COLO829 (cell line): Measurements from ENCODE around the gene REXO1.
A peak's percentile ranks its signal among the peaks of the same experiment; 100 is the strongest.

Experiments used
- DNase-seq: peaks from one replicate; pipeline ENCODE4 v3.0.0; 2012; ENCODE audit warnings: low spot score

The REXO1 gene

DNA sequence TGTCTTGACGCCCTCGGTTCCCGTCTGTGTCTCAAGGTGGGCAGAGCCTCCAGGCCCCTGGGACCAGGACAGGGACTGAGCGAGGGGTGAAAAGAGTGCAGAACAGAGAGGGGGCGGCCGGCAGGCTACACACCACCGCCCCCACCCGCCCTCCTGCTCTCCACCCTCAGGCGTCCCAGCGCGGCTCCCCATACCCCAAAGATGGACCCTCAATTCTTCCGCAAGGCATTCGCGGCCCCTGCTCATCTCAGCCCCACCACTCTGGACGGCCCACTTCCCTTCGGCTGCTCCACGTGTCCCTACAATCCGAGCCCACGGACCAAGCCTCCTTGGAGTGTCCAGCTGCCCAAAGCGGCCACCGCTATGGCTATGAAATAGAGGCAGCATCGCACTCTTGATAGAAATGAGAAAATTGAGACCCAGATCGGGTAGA, 13.3 kb upstream of the REXO1 start:
- no peak for DNase-seq

DNA sequence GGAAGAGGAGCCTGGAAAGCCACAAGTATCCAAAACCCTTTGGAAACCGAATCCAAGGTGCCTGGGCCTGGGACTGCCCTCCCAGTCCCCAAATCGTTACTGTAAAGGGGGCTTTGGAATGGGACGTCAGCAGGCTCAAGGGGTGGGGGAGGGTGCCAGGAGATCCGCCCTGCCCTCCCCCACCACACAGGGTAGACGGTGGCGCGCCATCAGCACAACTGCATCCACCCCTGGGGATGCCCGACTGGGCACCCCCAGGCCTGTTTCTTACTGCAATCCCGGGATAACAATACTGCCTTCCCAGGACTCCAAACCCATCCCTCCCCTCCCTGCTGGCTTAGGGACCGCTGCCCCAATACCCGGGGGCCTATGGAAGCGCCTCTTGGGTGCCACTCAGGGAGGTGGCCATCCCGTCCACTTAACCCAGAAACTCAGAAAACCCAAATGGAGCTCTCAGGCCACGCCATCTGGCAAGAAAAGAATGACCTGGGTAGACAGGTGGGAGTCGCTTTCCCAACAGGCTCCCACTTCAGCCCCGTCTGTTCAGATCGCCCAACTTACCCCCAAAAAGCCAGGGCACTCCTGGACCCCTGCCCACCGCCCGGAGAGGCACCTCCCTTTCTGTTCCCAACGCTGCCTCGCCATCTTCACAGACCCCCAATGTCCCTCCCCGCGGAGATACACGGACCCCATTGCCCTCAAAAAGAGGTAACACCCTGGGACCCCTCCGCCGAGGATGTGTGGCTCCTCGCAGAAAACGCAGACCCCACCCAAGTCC, 12.7 kb upstream of the REXO1 start:
- DNase-seq, result no peak

DNA sequence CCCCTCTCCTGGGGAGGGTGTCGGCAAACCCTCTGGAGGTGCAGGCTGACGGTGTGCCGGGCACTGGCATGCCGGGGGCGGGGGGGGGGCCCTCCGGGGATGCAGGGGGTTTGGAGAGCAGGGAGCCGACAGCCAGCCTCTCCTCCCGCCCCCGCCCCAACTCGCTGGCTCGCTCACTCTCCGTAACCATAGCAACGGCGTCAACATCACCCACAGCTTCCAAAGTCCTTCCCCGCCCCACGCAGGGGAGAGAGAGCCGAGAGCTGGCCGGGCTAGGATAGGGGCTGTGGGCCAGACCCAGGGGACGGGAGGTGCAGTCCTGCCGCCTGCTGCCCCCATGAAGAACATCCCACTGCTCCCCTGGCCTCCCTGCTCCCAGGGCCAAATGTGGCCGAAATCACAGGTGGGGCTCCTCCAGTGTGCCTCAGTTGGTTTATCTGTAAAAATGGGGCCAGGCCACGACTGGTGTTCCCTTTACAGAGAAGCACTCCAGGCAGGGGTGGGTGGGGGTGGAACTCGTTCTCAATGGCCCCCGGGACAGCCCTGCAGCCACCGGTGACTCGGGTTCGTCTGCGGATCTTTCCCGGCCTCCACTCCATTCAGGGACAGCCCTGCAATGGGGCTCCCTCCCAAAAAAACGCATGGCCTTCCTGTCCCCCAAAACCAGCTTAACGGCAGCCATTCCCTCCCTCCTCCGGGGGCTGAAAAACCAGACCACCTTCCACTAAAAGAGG, 11.9 kb upstream of the REXO1 start:
- peak; percentile 62 for DNase-seq

DNA sequence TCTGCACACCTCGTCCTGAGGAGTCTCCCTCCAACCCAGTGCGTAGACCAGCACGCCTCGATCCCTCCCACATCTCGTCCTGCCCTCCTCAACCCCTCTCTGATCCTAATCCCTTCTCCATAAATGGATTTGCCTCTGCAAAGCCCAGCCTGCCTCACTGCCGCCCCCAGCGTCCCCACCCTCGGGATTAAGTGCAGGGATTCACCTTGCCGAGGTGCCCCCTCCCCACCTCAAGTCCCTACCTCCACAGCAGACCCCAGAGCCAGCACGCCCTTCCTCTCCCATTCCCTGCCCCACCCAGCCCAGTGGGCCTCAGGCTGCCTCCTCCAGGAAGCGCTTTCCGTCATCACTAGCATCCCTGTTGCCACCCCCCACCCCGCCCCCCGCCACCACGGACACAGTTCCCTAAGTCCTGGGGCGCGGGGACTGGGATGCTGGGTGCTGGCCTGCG, 11.1 kb upstream of the REXO1 start:
- DNase-seq, result no peak

DNA sequence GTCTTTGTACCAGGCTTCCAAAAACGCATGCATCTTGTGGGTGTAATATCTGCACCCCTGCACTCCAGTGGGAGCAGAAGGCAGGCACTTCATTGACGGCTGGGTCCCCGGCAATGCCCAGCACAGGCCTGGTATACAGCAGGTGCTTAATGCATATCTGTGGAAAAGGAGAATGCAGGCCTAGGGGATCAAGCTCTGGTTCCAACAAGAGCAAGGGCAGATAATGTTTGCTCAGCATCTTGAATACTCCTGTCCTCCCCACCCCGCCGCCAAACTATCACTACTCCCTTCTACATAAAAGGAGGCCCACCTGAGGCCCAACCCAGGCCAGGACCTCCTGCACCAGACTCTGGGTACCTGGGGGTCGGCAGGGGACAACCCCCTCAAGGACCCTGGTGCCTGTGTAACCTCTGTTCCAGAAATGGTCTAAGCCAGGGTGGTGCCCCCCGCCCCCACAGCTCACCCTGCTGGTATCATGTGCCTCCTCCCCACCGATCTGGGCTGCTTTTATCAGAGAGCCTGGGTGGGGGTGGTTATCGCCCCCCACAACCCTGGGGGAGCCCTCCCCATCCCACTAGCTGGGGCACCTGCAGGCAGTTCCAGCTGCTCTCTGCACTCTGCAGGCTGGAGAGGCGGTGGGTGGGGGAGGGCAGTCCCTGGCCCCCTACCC, 10.3 kb upstream of the REXO1 start:
- DNase-seq, result no peak

DNA sequence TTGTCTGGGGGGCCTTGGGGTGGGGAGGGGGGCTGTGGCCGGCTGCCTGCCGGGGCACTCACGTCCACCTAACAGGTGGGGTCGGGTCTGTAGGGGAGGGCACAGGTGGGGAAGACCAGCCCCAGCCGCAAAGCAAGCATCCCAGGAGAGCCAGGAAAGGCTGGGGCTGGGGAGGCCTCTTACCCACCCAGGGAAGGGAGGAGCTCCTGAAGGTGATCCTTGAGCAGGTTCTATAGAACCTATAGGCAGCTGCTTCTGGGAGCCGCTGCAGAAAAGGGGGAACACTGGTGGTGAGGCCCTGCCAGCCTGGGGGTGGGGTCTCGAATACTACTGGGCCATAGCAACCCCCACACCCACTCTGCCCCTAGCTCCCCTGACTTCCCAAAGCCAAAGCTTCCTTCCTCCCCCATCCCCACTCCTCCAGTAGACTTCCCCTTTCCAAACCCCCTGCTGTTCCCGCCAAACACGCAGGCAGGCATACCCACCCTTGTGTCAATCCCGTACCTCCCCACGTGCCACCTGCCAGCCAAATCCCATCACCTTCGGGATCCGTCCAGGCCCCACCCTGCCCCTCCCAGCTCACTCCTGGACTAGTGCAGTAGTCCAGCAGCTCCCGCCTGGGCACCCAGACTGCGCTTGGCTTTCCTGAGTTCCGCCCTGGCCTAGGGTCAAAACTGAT, 9.5 kb upstream of the REXO1 start:
- no peak for DNase-seq

DNA sequence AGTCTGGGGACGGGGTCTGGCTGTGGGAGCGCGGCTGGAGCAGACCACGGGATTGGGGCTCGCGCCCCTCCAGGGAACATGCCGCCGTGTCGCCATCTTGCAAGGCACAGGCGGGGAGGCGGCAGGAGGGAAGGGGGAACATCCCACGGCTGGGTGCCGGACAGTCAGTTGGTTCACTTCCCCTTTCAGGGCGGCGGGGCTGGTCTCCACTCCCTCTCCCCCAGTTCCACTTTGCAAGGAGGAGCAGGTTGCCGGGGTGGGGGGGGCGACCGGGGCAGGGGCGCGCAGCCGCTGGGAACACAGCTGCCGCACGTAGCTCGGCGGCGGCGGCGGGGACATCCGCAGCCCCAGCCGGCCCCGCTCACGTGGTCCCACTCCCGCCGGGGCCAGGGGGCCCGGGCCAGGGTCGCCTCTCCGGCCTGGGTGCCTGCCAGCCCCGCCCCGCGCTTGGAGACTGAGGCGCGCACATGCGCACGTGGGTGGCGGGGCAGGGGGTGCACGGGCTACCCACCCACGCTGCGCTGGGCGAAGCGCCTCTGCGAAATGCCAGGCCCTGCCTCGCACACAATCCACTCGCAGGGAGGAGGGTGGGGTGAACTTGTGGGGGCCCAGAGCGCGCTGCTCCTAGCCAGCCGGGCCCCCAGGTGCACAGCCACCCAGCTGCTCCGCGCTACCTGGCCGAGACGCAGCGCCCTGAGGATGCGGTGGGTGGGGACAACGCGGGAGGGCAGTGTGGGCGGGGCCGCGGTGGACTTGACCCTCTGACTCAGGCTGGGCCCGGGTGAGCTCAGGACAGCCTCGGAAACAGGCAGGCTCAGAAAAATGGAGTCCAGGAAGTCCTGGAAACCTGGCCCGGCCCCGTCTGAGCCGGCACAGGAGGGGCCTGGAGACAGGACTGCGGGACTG, 8.7 kb upstream of the REXO1 start:
- DNase-seq, result peak; percentile 62

DNA sequence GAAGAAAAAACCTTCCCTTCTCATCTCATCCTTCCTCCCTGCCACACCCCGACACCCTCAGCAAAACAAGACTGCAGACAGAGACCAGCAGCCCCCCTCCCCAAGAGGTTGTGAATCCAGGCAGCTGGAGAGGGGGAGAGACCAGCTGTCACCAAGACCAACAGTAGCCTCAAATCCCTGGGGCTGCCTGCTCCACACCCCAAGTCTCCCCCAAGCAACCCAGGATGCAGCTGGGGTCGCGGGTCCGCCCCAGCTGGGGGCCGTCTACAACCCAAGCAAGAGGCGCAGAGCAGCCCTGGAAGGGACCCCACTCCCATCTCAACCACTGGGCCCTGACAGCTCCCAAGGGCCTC, 8.0 kb upstream of the REXO1 start:
- DNase-seq, result no peak

DNA sequence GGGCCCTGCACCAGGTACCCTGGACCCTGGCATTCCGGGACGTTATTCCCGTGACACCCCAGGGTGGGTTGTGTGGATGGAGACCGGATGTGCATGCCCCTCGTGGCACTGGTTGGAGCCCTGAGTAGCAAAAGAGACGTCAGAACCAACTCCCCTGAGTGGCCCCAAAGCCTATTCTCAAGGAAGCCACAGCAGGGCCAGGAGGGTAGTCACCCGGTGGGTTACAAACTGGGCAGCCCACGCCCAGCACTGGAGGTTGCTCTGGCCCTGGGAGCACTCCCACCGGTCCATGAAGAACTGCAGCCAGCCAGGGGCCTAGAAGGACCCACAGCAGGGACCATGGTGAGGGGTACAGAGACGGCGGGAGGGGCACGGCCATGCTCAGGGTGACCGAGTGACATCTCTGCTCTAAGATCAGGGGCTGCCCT, 7.6 kb upstream of the REXO1 start:
- DNase-seq, result no peak

DNA sequence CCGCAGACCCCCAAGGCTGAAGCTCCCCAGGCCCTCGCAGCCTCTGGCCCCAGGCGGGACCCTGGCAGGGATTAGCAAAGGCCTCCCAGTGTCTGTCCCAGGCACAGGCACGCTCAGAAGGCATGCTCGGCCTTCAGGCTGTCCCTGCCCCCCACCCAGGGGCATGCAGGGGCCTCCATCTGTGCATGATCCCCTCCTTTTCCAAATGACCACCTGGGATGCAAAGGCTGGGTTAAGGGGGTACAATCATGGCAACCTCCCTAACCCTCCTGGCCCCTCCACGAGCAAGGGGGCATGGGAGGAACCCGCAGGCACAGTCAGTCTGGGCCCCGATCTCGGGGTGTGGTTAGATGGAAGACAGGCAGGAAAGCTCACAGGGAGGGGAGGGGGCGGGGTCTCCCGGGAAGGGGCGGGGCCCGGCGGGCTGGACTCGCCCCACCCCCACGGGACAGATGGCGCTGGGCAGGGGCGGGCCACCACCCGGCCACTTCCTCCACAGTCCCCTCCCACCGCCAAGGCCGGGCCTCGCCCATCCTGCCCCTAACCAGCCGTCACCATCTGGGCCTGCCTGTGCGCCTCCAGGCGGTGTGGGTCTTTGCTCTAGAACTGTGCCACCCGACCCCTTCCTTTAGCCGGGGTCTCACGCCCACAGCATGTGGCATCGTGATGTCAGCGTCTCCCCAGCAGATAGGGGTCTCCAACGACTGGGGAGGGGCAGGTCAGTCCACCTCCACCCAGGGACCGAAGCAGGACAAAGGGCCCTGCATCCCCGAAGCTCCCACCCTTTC, 7.0 kb upstream of the REXO1 start:
- peak; percentile 93 for DNase-seq

DNA sequence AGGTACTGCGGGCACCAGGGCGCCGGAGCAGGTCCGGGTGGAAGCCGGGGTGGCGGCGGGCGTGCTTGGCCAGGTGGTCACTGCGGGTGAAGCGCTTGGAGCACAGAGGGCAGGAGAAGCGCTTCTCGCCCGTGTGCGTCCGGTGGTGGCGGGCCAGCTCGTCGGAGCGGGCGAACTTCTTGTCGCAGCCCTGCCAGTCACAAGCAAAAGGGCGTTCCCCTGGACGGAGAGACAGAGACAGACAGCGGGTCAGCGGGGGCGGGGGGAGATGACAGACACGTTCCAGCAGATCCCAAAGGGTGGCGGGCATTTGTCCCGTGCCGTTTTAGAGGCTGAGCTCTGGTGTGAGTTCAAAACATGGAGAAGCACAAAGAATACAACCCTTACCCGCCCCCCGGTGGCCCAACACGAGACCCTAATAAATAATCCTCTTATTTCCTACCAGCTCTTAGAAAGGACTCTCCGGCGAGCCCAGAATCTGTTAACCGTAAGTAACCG, 6.3 kb upstream of the REXO1 start:
- DNase-seq, result no peak

DNA sequence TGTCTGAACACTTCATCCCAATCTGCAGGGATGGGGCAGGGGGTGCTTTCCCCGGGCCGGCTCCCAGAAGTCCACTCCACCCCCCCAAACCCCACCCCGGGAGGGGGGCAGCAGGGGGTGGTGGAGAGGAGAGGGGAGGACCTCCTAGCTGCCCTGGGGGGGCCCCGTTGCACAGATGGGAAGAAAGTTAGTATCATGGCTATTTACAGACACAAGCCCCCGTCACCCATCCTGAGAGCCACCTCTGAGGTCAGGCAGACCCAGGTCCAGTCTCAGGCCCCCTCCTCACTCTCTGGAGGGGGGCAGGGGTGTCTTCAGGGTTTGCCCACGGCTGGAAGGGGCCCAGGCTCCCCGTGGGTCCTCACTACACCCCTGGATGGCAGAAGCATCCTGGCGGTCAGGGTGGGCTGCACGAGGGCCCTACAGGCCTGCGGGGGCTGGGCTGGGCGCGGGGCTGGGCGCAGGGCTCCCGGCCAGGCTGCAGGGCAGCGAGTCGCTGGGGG, 5.8 kb upstream of the REXO1 start:
- no peak for DNase-seq

DNA sequence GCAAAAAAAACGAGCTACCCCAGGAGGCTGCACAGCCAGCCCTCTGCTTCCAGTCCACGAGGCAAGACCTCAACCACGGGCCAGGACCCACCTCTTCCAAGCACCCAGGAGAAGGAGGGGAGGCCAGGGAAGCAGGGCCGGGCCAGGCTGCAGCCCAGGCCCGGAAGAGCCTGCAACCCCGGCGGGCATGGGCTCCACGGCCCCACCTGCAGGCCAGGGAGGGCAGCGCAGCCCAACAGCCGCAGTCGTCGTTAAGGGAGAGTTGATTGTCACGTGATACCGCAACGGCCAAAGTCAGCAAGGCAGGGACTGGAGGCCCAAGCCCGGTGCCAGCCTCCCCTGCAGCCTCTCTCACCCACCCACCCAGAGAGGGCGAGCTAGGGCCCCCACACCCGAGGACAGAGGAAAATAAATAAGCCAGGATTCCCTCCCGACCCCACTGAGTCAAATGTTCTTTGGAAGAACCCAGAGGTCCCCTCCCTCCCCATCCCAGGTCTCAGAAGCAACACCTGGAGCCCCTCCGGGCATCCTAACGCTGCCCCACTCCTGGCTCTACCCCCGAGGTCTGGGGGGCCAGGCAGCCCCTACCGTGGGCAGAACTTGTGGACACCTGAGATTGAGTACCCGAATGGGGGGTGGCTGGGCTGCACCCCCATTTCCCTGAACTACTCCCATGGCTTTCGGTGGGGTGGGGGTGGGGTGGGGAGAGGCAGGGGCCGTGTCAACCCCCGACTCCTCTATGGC, 5.2 kb upstream of the REXO1 start:
- peak; percentile 85 for DNase-seq

DNA sequence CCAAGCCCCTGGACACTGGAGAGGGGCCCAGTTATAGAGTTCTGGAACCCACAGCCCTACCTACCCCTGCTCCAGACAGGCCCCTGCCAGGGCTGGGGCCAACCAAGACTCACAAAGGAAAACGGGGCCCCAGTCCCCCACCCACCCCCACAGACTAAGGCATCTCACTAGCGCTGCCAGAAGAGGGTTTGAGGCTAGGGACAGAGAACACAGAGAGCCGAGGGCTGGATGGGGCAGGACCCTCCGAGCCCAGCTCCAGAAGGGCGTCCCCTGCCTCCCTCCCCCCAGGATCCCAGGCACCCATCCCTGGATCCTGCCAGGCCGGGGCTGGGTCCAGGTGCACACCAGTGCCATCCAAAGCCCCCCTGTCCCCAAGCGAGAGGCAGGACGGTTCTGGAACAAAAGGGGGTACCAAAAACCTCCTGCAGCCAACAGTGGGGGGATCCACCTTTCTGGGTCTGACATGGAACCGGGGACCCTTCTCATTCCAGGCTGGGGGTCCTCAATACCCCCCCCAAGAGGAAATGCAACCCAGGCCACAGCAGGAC, 4.4 kb upstream of the REXO1 start:
- no peak for DNase-seq

DNA sequence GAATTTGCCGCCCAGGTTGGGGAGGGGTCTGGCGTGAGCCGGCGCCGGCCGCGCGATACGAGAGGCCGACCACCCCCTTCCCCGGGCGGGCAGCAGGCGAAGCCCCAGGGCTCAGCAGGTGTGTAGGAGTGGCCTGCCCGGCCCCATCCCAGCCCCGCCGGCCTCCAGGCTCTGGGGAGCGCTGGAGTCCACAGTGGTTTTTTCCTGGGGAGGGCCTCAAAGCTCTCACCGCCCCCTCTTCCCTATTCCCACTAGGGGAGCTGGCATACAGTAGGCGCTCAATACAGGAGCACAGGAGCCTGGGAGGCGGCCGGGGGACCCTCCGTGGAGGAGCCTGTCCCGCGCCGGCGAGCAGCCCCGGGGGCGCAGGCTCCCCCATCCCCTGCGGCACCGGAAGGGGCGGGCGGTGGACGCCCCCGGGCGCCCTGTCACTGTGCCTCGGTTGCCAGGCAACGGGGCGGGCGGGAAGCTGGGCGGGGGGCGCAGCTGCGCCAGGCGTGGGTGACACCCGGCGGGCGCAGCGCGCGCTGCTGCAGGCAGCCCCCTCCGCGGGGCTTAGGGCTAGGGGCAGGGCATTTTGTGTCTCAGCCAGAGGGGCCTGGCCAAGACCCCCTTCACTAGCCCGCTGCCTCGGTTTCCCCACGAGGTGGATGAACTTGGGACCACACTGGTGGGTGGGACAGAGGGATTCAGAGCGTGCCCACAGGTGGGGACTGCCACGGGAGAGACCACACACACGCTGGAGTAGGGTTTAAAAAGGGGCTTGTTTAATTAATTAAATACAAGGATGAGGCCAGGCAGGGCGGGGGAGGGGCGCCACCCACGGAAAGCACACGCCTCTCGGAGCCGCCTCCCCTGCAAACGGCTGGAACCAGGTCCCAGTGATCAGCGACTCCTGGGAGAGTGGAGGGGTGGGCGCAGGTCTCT, 3.6 kb upstream of the REXO1 start:
- DNase-seq, result no peak

DNA sequence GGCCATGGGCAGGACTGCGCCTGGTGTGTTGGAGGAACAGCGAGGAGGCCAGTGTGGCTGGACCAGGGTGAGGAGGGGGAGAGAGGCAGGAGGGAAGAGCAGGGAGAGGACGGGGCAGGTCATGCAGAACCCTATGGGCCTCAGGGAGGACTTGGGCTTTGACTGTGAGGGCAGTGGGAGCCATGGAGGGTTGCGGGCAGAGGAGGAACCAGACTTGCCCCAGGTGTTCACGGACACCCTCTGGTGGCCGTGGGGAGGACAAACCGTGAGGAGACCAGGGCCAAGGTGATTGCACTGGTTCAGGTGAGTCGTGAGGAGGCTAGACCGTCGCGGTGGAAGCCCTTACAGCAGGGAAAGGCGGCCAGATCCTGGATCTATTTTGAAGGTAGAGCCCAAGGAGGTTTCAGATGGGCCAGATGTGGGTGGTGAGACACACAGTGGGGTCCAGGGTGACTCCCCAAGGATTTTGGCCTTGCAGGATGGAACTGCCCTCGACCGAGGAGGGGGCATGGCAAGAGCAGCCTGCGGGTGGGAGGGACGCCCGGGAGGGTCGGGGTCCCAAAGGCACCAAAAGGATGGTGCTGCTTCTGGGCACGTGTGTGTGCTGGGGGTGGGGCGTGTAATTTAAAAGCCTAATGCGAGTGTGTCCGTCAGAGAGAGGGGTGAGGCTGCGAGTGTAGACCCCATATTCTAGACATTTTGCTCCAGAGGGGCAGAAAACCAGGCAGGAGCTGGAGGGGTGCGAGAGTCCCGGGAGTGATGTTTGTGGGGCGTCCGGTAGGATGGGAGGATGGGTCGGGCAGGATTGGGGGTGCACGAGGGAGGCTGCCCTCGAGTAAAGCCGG, 2.7 kb upstream of the REXO1 start:
- no peak for DNase-seq

DNA sequence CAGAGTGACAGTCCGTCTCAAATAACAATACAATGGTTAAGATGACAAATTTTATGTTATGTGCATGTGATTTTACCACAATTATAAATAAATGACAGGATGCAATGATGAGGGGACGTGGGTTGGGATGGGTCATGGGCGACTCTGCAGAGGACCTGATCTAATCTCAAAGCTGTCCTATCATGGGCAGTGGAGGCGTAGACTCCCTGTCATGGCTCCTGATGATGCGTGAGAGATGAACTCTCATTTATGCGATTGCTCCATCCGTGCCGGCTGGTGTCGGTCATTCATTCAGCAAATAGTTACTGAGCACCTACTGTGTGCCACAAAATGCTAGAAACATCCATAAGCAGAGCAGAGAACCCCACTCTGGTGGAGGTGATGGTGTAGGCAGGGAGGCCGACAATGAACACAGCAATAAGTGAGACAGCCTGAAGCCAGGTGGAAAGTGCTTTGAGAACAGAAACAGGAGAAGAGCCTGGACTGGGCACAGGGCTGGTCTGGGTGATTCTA, 1.7 kb upstream of the REXO1 start:
- DNase-seq, result no peak
